Common myeloid progenitor, CD34-positive (primary cell): ENCODE data around the gene OTX2.

Source experiments
- CTCF ChIA-PET: fragments of 350-600 bp; sonication (Branson Sonifier 250); formaldehyde crosslinking; loops from one replicate; lab custom pipeline; 2021; ENCODE audit warnings: antibody characterized with exemption; lab: Charles Lee
- POLR2A ChIA-PET: fragments of 350-600 bp; sonication (Branson Sonifier 250); formaldehyde crosslinking; loops from one replicate; lab custom pipeline; 2021; ENCODE audit warnings: antibody characterized with exemption; lab: Charles Lee
- DNase-seq, 3 donors: peaks; one replicate each; pipeline versions ENCODE4 v3.0.0 to v3.0.0-alpha.2; 2013
- H3K27ac ChIP-seq, 2 experiments: 1 replicate in 1 of 2; 2 replicates in 1 of 2; pipeline ENCODE4 v1.7.0; 2013; ENCODE audit warnings: inconsistent platforms in 2 of 2, low read length in 2 of 2, mild to moderate bottlenecking in 2 of 2, low read depth in 1 of 2, moderate library complexity in 1 of 2; ENCODE audit not compliant: severe bottlenecking in 2 of 2, insufficient read depth in 1 of 2, poor library complexity in 1 of 2
- H3K27me3 ChIP-seq, 5 experiments: replicated peaks in 2 of 5; 1 replicate in 3 of 5; 2 replicates in 2 of 5; pipeline versions ENCODE4 v1.6.1 to v1.7.0; 2013; ENCODE audit warnings: low read length in 4 of 5, mild to moderate bottlenecking in 2 of 5, moderate library complexity in 2 of 5, inconsistent platforms in 1 of 5; ENCODE audit not compliant: insufficient read depth in 5 of 5, control insufficient read depth in 4 of 5
- H3K36me3 ChIP-seq, 4 experiments: 1 replicate in 2 of 4; 2 replicates in 2 of 4; pipeline versions ENCODE4 v1.6.1 to v1.7.0; 2013; ENCODE audit warnings: low read length in 3 of 4, control low read depth in 1 of 4, mild to moderate bottlenecking in 1 of 4; ENCODE audit not compliant: control insufficient read depth in 4 of 4, insufficient read depth in 4 of 4
- H3K4me1 ChIP-seq, 4 experiments: 1 replicate in 3 of 4; 2 replicates in 1 of 4; pipeline versions ENCODE4 v1.6.1 to v1.7.1; 2013; ENCODE audit warnings: low read length in 3 of 4, mild to moderate bottlenecking in 3 of 4, control low read depth in 1 of 4, inconsistent platforms in 1 of 4, moderate library complexity in 1 of 4; ENCODE audit not compliant: control insufficient read depth in 4 of 4, insufficient read depth in 4 of 4; ENCODE audit errors: control extremely low read depth in 1 of 4
- H3K4me3 ChIP-seq, 7 experiments: 1 replicate in 4 of 7; 2 replicates in 3 of 7; pipeline versions ENCODE4 v1.5.1 to v1.7.0; 2013; ENCODE audit warnings: mild to moderate bottlenecking in 7 of 7, low read length in 6 of 7, moderate library complexity in 6 of 7, inconsistent platforms in 2 of 7, low read depth in 2 of 7, control low read depth in 1 of 7; ENCODE audit not compliant: insufficient read depth in 4 of 7, control insufficient read depth in 1 of 7; ENCODE audit errors: extremely low read depth in 1 of 7
- H3K9me3 ChIP-seq, 5 experiments: 1 replicate in 4 of 5; 2 replicates in 1 of 5; pipeline versions ENCODE4 v1.6.1 to v1.7.1; 2013; ENCODE audit warnings: low read length in 4 of 5, mild to moderate bottlenecking in 2 of 5, inconsistent platforms in 1 of 5, low read depth in 1 of 5, moderate library complexity in 1 of 5; ENCODE audit not compliant: control insufficient read depth in 4 of 5, insufficient read depth in 2 of 5; ENCODE audit errors: control extremely low read depth in 1 of 5
- WGBS: methylation state at CpG from one replicate; pipeline ENCODE4 v1.1.5; 2013; ENCODE audit not compliant: insufficient coverage; 5-methylcytosine and 5-hydroxymethylcytosine counted together

OTX2 gene

GRCh38 chr14:56812364-56813141 is 2.3 kb upstream of the OTX2 start:
- Histone ChIP-seq H3K27ac (no peak overlapping the region), H3K36me3 (no peaks in the 10 kb centered on the region), H3K4me1 (peaks cover 0 to 8% (median 4%) of the 10 kb centered on the region in 4 experiments), H3K4me3 (no peak overlapping the region), H3K27me3 (peaks cover 25 to 100% (median 61%) of the 10 kb centered on the region in 5 experiments), H3K9me3 (no peaks in the 10 kb centered on the region)
- CTCF ChIA-PET, result no interaction called here
- WGBS, result 4% methylated on average over 15 of the region's 25 CpGs
- POLR2A ChIA-PET, result interaction anchor here (0.6 kb wide), 1 partner anchor 9 kb away, joined by 6 read pairs; no protein-coding TSS in a partner anchor
- DNase-seq, result no peak

GRCh38 chr14:56811593-56812363 is 1.5 kb upstream of the OTX2 start:
- 9% methylated on average over 17 of the region's 39 CpGs for WGBS
- Histone ChIP-seq H3K36me3 (no peaks in the 10 kb centered on the region), H3K9me3 (no peaks in the 10 kb centered on the region), H3K4me3 (no peak overlapping the region), H3K4me1 (peaks cover 0 to 8% (median 4%) of the 10 kb centered on the region in 4 experiments), H3K27ac (no peak overlapping the region), H3K27me3 (peaks cover 28 to 100% (median 63%) of the 10 kb centered on the region in 5 experiments)
- no peak for DNase-seq
- ChIA-PET CTCF (no interaction called here), POLR2A (no interaction called here)

GRCh38 chr14:56810836-56811592 is 735 bp upstream of the OTX2 start:
- no peak overlapping the region for H3K4me3 ChIP-seq
- CTCF ChIA-PET, result no interaction called here
- POLR2A ChIA-PET, result no interaction called here
- peaks cover 32 to 100% (median 65%) of the 10 kb centered on the region in 5 experiments for H3K27me3 ChIP-seq
- H3K9me3 ChIP-seq, result peaks cover 0 to 3% (median 0%) of the 10 kb centered on the region in 5 experiments
- H3K4me1 ChIP-seq, result peaks cover 0 to 8% (median 3%) of the 10 kb centered on the region in 4 experiments
- no peak overlapping the region for H3K27ac ChIP-seq
- 5% methylated on average over 21 of the region's 31 CpGs for WGBS
- no peaks in the 10 kb centered on the region for H3K36me3 ChIP-seq
- no peak for DNase-seq

DNA sequence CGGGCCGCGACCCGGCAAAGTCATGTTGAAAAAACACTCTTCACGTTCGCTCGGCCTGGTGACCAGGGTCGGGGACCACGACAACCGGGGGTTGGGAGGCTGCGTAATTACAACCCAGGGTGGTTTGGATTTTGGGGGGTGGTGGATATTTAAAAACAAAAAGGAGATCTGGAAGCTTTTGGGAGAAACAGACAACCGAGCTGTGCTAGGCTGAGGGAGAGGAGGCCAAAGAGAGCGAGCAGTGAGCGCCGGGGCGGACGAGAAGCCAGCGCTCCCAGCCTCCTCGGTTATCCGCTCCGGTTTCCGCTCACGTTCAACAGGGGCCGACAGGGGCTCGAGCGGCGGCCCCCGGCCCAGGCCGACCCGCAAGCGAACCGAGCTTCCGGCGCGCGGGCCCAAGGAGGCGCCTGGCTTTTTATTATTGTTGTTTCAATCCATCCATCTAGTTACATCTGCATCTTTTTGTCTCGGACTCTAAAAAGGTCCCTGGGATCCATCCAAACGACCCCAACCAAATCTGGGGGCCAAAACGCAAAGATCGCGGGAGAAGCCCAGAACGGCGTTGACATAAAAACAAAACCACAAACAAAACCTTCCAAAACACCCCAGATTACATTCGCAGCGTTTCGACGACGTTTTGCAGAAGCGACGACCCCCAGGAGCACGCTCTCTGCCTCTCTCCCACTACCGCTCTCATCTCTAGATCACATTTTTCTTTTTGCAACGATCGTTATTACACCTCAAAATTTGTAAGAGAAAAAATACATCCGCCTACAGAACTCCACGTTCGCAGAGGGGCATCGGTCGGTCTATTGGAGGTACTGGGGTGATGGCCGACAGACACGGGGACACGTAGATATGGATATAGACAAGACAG is 771 bp downstream of the OTX2 start:
- DNase-seq, result no peak
- Histone ChIP-seq H3K27me3 (peaks cover 28 to 100% (median 63%) of the 10 kb centered on the region in 5 experiments), H3K9me3 (peaks cover 0 to 9% (median 2%) of the 10 kb centered on the region in 5 experiments), H3K27ac (no peak overlapping the region), H3K4me3 (no peak overlapping the region), H3K36me3 (no peaks in the 10 kb centered on the region), H3K4me1 (peaks cover 0 to 8% (median 3%) of the 10 kb centered on the region in 4 experiments)
- POLR2A ChIA-PET, result no interaction called here
- CTCF ChIA-PET, result no interaction called here
- 8% methylated on average over 25 of the region's 63 CpGs for WGBS

- 7% methylated on average over 64 of the region's 71 CpGs for WGBS
- CTCF ChIA-PET, result interaction anchor here (2.0 kb wide), 1 partner anchor 11 kb away, joined by 5 read pairs; no protein-coding TSS in a partner anchor
- POLR2A ChIA-PET, result no interaction called here
Observed at GRCh38 chr14:56808383-56809269, 1.7 kb downstream of the OTX2 start.

More at GRCh38 chr14:56808383-56809269, 1.7 kb downstream of the OTX2 start:
- H3K27ac ChIP-seq, result no peak overlapping the region
- peaks cover 0 to 8% (median 3%) of the 10 kb centered on the region in 4 experiments for H3K4me1 ChIP-seq
- H3K36me3 ChIP-seq, result no peaks in the 10 kb centered on the region
- peak overlapping the region in 2 of 7 experiments; percentile 16 to 20 for H3K4me3 ChIP-seq
- no peak for DNase-seq
- peaks cover 0 to 9% (median 3%) of the 10 kb centered on the region in 5 experiments for H3K9me3 ChIP-seq
- peaks cover 28 to 100% (median 68%) of the 10 kb centered on the region in 5 experiments for H3K27me3 ChIP-seq
